Activated T-cell treated with anti-CD3 and anti-CD28 coated beads for 1 hour (primary cell): ENCODE measurements around the gene WWOX.

Experiments
- DNase-seq: peaks from one replicate; pipeline ENCODE4 v3.0.0-alpha.2; 2020; ENCODE audit warnings: low read depth

The WWOX gene

DNA sequence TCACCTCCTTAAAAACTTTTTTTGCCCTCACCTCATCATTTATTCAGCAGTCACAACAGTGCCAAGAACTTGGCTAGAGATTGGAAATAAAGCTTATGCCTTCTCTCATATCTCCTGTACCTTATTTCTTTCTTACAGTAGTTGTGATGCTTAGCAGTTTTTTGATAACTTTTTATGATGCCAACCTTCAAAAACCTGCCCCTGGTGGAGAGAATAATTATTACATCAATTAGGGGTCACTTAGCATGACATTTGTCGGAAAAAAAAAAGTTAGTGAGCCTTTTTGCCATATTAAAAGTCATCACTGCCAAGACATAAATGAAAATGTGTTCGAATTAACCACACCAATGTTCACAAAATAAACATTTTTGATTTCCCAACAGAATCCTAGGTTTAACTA is 296.6 kb downstream of the WWOX start:
- DNase-seq, result no peak

DNA sequence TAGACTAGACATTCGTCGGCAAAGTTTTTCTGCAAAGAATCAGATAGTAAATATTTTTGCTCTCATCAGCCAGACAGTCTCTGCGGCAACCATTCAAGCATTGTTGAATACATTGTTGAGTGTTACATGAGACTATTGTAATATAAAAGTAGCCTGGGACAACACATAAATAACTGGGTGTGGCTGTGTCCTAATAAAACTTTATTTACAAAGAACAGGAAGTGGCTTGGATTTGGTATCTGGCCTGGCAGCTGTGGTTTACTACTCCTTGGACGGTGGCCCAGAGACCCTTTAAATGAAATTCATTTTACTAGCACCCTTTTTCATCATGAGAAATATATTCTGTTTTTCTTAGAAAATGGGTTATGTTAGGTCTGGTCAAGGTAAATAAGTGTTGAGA is 297.2 kb downstream of the WWOX start:
- no peak for DNase-seq

DNA sequence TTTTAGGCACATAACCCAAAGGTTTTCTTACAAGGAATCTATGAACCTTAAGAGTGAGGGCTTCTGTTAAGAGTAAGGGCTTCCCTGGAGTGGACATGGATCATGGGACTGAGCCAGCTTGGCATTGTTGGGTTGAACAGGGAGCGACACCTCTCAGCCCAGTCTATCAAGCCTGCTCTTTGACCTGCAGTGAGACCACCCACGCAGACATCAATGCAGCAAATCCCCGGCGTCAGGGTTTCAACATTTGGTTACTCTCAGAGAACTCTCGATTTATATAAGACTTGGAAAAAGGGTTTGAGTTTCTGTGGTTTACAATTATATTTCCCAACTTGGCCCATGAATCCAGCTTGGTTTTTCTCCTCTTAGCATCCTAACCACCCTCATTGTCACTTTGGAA is 299.9 kb downstream of the WWOX start:
- no peak for DNase-seq

DNA sequence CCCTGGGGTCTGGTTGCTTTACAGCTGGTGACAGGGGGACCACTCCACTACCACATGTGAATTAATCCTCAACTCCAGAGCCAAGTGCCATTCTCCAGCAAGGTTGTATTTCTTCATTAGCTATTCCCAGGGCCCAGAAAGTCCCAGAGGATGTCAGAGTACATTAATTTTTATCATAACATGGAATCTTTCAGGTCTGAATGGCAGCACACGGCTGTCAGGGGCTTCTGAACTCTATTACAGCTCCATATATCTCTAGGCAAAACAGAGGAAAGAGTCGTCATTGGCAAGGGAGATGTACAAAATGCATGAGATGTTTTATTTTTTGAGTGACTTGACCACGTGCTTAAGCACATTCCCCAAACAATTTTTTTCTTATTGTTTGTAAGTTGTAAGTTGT is 303.4 kb downstream of the WWOX start:
- no peak for DNase-seq

DNA sequence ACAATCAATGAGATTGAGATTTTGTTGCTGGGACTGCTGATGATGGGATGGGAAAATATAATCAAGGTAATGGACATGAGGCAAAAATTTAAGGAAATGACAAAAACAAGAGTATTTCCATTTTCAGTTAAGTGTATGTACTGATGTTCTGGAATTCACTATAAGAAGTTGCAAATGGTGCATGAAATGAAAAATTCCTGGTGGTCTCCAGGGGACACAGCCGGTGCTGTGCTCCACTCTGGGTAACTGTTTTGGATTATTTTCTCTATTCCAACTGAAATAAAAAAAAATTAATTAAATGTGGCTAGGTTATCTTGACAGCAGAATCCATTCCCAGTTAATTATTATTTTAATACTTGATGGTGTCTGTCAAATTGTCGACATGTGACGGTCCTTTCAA is 305.6 kb downstream of the WWOX start:
- DNase-seq, result no peak

DNA sequence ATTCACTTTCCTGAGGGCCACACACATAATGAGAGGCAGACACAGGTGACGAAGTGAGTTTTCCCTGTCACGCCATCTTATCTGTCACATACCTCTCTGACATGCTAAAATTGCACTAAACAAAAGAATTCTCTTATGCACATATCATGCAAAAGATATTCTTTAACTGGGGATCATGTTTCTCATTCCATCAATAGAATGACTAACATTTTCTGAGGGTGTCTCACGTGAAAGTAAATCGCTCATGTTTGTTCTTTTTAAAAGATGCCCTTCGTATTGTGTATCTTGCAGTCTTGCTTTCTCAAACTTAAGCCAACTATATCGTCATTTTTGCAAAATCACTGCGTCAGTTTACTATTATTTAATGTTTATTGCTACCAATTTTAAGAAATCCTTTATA is 306.4 kb downstream of the WWOX start:
- DNase-seq, result no peak

DNA sequence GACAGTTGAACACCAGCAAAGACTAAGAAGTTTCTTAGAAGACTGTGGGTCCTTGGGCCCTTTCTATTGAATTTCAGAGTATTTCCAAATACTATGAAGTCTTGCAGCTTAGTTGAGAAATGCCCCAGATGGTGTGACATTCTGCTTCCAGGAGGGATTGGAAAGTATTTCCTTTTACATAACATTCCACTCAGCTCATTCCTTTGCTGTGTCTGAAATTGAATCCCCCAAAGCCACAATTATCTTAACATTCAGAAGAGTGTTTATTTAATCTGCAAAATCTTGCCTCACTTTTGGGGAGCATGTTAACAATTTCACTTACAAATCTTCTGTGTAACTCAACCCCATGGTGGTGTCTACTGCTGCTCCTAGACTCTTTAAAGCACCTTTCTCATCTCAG is 307.7 kb downstream of the WWOX start:
- DNase-seq, result no peak

DNA sequence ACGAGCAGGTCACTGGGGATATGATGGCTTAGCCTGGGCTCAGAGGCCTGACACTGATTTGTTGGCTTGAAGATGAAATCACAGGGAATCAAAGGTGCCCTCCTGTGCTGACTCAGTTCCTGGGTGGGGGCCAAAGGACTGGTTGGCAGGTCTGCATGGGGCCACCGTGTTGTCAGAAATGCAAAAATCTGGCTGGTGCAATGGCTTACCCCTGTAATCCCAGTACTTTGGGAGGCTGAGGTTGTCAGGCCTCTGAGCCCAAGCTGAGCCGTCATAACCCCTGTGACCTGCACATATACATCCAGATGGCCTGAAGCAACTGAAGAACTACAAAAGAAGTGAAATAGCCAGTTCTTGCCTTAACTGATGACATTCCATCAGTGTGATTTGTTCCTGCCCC is 314.2 kb downstream of the WWOX start:
- no peak for DNase-seq

DNA sequence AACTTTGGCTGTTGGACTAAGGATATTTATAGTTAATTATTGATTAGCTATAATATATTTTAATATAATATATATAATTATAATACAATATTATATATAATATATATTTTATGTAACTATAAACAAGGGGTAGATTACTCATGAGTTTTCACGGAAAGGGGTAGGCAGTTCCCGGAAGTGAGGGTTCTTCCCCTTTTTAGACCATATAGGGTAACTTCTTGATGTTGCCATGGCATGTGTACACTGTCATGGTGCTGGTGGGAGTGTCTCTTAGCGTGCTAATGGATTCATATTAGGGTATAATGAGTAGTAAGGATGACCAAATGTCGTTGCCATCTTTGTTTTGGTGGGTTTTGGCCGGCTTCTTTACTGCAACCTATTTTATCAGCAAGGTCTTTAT is 315.6 kb downstream of the WWOX start:
- DNase-seq, result no peak

DNA sequence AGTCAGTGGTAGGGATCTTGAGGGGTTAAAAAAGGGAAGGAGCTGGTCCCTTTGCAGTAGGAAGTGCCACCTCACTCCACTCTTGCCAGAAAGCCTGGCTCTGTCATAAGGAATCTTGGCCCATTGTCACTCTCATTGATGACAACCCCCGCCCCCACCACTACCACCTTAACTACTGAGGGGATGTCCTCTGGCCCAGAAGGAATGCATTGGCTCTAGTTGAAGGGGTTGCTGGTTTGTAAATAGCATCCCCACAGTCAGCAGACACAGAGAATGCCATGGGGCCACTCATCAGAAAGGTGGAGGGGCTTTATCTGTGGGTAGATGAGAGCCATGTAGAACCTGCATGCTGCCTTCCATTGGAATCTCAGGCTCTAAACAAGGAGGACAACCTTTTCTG is 316.2 kb downstream of the WWOX start:
- no peak for DNase-seq

DNA sequence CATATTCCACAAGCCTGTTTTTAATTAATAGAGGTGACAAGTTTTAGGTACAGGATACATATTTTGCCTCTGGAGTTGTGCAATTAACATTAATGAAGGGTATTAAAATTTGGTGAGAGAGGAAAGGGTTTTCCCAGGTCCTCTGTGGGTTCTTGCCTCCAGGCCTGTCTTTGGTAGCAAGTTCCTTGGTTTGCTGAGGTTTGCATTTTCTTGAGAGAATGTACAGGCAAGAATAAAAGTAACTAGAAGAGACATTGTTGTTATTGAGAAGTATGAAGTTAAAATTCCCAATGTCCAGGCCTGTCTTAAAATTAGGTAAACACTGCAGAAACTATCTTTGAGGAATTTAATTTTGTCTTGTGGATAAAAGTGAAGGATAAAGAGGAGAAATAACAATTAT is 316.9 kb downstream of the WWOX start:
- no peak for DNase-seq

DNA sequence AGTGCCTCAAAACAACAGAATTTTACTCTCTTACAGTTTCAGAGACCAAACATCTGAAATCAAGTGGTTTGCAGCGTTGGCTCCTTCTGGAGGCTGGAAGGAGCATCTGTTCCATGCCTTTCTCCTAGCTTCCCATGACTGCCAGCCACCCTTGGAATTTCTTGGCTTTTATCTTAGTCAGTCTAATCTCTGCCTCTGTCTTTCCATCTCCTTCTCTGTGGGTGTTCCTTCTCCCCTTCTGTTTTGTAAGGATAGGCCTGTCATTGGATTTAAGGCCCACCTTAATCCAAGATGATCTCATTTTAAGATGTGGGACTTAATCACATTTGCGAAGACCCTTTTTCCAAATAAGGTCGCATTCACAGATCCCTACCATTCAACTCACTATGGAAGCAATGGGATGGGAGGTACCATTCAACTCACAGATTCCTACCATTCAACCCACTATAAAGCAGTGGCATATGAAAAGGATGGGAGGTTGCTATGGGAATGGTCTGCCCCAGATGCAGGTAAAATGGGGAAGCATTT is 321.8 kb downstream of the WWOX start:
- no peak for DNase-seq

DNA sequence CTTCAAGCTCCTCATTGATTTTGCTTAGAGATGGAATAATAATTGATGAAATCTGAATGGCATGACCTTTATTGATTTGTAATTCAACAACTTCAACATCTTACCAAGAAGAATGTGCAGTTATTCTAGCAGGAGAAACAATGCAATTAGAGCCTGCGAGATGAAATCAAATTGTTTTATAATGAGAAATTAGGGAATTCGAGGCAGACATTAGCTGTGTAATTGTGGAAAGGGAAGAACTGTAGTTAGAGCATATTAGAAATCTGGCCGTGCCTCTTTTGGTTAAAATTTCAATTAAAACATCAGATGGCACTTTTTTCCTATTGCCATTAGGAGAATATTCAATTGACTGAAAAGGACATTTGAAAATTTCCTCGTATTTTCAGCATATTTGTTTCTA is 325.8 kb downstream of the WWOX start:
- no peak for DNase-seq

DNA sequence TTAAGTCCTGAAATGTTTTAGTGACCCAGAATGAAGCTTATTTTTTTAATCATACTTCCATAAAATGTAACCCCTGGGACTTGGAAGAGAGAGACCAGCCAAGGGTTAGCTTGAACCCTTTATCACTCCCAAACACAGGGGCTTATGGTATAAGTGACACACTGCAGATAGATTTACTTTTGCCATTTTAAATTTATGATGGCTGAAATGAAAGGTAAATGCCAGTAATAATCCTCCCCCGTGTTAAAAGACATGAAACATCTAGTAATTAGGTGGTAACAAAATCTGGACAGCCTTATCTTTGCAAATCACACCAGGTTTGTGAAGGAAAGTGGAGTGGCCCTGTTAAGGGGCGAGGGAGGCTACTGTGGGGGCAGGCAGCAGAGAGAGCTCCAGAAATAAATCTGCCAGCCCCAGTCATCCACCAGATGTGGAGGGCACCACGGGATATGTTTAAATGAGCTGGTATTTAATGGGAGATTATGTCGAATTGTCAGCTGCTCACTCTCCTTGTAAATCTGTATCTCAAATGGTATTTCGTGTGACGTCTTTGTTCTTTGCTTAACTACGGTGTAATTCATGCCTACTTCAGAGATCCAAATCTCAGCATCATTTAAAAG is 326.5 kb downstream of the WWOX start:
- DNase-seq, result no peak

DNA sequence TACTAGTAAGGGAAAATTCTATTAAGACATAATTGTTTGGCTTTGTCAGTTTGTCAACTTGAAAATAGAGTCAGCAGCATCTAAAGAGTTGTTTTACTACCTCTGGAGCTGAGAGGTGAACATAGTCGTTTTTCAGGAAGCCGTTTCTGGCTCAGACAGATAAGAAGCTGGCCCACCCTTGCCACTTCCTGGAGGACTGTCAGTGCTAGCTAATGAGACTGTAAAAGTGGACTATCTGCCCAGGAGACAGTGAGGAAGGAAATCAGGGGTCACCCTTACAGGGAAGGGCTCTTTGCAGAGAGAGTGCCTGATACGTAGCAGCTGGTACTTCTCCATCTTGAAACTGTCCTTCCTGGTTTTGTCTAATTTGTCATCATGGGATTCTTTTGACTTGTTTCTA is 328.7 kb downstream of the WWOX start:
- DNase-seq, result no peak

DNA sequence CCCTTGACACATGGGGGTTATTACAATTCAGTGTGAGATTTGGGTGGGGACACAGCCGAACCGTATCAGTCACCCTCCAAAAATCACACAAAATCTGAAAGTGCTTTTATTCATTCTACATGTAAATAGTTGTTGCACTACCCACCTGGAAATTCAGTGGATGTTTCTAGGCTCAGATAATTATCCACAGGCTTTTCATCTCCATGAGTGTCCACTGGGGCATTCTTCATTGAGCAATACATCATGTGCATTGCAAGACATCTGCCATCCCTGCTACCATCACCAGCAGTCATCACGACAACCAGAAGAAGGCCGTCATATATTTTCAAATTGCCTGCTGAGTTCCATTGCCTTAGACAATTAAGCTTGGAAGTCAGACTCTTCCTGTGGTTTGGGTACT is 330.8 kb downstream of the WWOX start:
- DNase-seq, result no peak

DNA sequence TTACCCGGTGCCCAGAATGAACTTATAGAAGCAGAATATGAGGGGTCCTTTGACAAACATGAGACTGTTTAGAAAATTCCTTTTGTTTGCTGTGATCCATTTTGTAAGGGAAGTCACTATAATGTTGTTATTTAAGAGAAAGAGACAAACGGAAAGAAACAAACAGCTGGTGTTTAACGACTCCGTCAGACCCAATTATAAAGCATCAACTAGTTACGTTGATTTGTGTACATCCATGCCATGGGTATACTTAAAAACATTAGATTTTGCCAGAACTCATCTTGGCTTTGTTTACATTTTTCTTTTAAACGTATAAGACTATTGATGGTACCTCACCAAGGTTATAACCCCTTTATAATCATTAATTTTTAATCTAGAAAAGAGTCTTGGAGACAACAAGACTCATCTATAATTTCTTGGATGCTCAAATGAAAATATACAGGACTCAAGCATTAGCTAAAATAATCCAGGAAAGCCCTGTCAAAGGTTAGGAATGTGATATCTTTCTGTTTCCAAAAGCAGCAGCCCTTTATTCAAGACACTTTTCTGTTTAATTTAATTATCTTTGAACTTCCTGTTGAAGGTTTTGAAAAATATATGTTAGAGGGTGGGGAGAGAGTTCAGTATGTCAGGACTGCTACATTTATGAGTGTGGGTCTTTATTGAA is 331.7 kb downstream of the WWOX start:
- DNase-seq, result no peak

DNA sequence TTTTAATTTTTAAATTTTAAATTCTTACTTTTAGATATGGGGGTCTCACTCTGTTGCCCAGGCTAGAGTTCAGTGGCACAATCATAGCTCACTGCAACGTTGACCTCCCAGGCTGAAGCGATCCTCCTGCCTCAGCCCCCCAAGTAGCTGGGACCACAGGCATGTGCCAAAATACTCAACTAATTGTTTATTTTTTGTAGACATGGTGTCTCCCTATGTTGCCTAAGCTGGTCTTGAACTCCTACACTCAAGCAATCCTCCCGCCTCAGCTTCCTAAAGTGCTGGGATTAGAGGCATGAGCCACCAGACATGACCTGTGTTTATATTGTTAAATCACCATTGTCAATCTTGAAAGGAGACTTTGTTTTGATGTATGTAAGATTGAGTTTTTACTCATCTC is 332.2 kb downstream of the WWOX start:
- DNase-seq, result no peak

DNA sequence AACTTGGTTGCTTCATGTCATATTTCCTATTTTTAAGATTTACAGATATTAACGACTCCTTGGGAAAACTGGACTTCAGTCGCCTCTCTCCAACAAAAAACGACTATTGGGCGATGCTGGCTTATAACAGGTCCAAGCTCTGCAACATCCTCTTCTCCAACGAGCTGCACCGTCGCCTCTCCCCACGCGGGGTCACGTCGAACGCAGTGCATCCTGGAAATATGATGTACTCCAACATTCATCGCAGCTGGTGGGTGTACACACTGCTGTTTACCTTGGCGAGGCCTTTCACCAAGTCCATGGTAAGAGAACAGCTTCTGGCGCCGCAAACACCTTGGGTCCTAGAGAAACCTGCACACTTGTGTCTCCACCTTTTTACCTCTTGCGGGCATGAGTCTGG is 333.0 kb downstream of the WWOX start:
- DNase-seq, result no peak

DNA sequence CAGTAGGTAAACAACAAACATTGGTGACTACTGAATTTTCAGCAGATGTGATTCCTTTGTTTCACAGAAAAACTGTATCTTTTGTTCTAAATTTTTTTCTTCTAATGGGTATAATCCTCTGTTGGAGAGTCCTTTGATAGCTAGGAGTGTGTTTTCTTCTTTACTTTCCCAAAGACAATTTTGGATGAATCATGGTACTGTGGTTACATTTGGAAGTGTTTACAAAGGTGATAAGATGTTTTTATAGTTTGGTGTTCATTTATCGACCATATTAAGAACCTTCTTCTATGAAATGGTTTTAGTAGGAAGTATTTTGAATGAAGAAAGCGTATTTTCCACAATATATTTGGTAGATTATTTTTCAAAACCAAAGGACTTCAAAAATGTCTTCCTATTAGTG is 333.7 kb downstream of the WWOX start:
- no peak for DNase-seq

DNA sequence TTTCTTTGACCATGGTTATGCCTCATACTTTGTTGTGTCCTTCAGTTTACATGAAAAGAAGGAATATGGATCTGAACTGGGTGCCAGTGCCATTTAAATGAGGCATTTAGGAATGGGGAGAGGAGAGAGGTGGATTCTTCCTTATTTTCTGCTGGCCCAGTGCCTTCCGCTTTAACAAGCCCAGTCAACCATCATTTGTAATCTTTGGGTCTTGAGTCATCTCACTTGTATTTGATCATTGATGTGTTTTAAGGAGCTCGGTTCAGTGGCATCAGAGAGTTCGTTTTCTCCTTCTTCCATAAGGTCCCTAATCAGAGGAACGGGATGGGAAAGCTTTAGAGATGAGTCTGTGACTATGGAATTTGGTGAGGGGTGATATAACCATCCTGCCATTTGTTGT is 334.9 kb downstream of the WWOX start:
- no peak for DNase-seq

DNA sequence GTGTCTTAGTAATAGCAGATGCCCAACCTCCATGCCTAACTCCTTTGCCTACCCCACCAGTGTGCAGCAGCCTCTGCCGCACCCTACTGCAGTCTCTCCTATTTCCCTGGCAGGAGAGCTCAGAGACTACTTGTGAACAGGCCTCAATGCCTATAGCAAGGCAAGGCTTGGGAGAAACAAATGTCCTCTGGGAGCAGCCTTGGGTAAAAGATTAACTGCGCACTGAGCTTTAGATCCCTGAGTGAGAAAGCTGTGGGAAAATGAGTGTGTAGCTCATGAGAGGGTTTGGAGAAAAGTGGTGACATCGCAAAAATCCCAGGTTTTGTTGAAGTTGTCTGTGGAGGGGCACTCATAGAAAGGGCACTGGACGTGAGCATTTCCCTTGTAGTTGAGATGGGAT is 335.8 kb downstream of the WWOX start:
- DNase-seq, result no peak

DNA sequence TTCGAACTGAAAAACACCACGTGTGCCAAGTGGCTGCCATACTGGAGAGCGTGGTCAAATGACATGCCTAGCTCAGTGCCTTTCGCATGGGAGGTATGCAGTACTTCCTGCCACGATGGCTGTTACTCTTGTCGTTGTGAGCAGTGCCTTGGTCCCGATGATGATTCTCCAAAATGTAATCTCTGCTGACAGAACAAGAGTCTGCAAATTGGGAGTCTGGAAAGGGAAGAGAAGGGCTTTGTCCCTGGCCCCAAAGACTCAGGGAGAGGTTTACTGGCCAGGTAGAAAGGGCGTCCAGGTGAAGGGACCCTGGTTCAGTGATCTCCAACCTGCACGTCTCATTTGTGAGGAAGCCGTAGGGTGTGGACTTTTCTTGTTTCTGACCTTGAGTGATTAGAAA is 336.6 kb downstream of the WWOX start:
- no peak for DNase-seq

DNA sequence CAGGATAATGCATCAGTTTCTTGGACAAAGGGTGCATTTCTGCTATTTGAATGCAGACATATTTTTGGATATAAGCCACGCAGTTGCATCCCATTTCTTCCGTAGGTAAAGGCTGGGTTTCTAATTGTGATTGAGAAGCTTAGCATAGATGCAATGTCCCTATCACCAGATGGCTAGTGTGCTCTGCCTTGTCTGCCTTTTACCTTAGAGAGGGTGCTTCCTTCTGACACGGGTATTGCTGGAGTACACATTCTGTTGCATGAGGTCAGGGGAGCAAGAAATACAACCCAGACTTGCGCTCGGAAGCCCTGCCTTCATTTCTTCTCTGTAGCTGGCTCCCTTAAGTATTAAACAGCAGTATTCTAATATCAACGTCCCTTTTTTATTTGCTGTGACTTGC is 337.4 kb downstream of the WWOX start:
- no peak for DNase-seq
